Sciatic nerve (tissue), 2 donors: Measurements from ENCODE around the gene JAG2. TPM values are rescaled to one million over a fixed set of nuclear protein-coding genes. Genes with fewer than 3 reads are reported as not detected.

ENCODE experiments used
- ATAC-seq: fragments of 200-7000 bp; cut with Tn5 transposase; one replicate; pipeline ENCODE4 v1.9.1; 2020; ENCODE audit warnings: mild to moderate bottlenecking, moderate library complexity
- DNase-seq: peaks from one replicate; pipeline ENCODE4 v3.0.0-alpha.2; 2020; ENCODE audit warnings: low spot score
- intact Hi-C: fragments of 100-400 bp; cut with DNase I; formaldehyde crosslinking; loops from one replicate; pipeline ENCODE4 v1.14.2; 2022
- total RNA-seq: library from RNA; stranded (reverse); fragmentation: NEBNext Ultra II Directional; extraction: Animal tissue kit (Norgen Biotek cat#: 25700); gene quantifications from one replicate; pipeline ENCODE4 v1.2.1, GENCODE V29; 2021
- donor health status: DM: no; HTN: no; CAD: no.
- donor health status: DM: no; HTN: no; CAD: no.

Gene JAG2
- total RNA-seq, 1 donor from 2014 or later, result 24.9 TPM

GRCh38 chr14:105204931-105205672 lies 36.5 kb upstream of the JAG2 start:
- intact Hi-C loops, result loop anchor here (5.0 kb wide), 1 partner anchor 142 kb away; no protein-coding TSS in a partner anchor
- DNase-seq (no peak), ATAC-seq (peak; percentile 9)

- intact Hi-C loops, result loop anchor here (5.0 kb wide), 1 partner anchor 143 kb away; no protein-coding TSS in a partner anchor
- ATAC-seq, result peak; percentile 64
- no peak for DNase-seq
Measured at GRCh38 chr14:105204206-105204930, 35.8 kb upstream of the JAG2 start.

GRCh38 chr14:105203701-105204100 lies 35.1 kb upstream of the JAG2 start:
- no peak for ATAC-seq
- intact Hi-C loops, result loop anchor here (5.0 kb wide), 1 partner anchor 144 kb away; no protein-coding TSS in a partner anchor
- no peak for DNase-seq

- DNase-seq (peak; percentile 88), ATAC-seq (peak; percentile 67)
Measured at GRCh38 chr14:105203057-105203531, 34.5 kb upstream of the JAG2 start.

GRCh38 chr14:105201925-105202513 lies 33.4 kb upstream of the JAG2 start:
- DNase-seq (no peak), ATAC-seq (no peak)
- intact Hi-C loops, result loop anchor here (5.0 kb wide), 1 partner anchor 145 kb away; no protein-coding TSS in a partner anchor

More at GRCh38 chr14:105203057-105203531, 34.5 kb upstream of the JAG2 start:
- intact Hi-C loops, result loop anchor here (5.0 kb wide), 1 partner anchor 144 kb away; no protein-coding TSS in a partner anchor

GRCh38 chr14:105201156-105201924 lies 32.8 kb upstream of the JAG2 start:
- DNase-seq, result no peak
- ATAC-seq, result no peak
- intact Hi-C loops, result loop anchor here (5.0 kb wide), 1 partner anchor 146 kb away; no protein-coding TSS in a partner anchor

GRCh38 chr14:105200641-105201040 lies 32.1 kb upstream of the JAG2 start:
- intact Hi-C loops, result loop anchor here (5.0 kb wide), 1 partner anchor 147 kb away; no protein-coding TSS in a partner anchor
- no peak for ATAC-seq
- DNase-seq, result no peak

GRCh38 chr14:105200074-105200473 lies 31.5 kb upstream of the JAG2 start:
- DNase-seq, result no peak
- intact Hi-C loops, result loop anchor here (5.0 kb wide), 1 partner anchor 147 kb away; no protein-coding TSS in a partner anchor
- ATAC-seq, result no peak

GRCh38 chr14:105199093-105199492 lies 30.5 kb upstream of the JAG2 start:
- intact Hi-C loops, result no loop called here
- no peak for ATAC-seq
- DNase-seq, result no peak

GRCh38 chr14:105198588-105198987 lies 30.0 kb upstream of the JAG2 start:
- no peak for ATAC-seq

GRCh38 chr14:105197211-105197641 lies 28.6 kb upstream of the JAG2 start:
- ATAC-seq (peak; percentile 56), DNase-seq (no peak)
- intact Hi-C loops, result no loop called here

More at GRCh38 chr14:105198588-105198987, 30.0 kb upstream of the JAG2 start:
- no peak for DNase-seq
- intact Hi-C loops, result no loop called here

- DNase-seq, result no peak
- intact Hi-C loops, result no loop called here
- ATAC-seq, result no peak
Measured at GRCh38 chr14:105196265-105196960, 27.8 kb upstream of the JAG2 start.

- DNase-seq, result no peak
- intact Hi-C loops, result no loop called here
- no peak for ATAC-seq
Measured at GRCh38 chr14:105195522-105196264, 27.1 kb upstream of the JAG2 start.

GRCh38 chr14:105195051-105195450 lies 26.5 kb upstream of the JAG2 start:
- DNase-seq (no peak), ATAC-seq (no peak)
- intact Hi-C loops, result no loop called here

GRCh38 chr14:105193916-105194782 lies 25.6 kb upstream of the JAG2 start:
- DNase-seq (no peak), ATAC-seq (no peak)
- intact Hi-C loops, result no loop called here
